Activated naive CD8-positive, alpha-beta T cell treated with anti-CD3 and anti-CD28 coated beads, Interleukin-2, amount 10 ng/mL, durations not matched to agents 7 days and 5 days (primary cell): Measurements from ENCODE around the gene LCE2D. TPM values are rescaled to one million over a fixed set of nuclear protein-coding genes. Genes with fewer than 3 reads are reported as not detected.

ENCODE experiments used
- total RNA-seq, 2 experiments: library from RNA; stranded (reverse); gene quantifications; one replicate each; pipeline ENCODE4 v1.2.3, GENCODE V29; 2021

Gene LCE2D
- total RNA-seq, 2 experiments from 2014 or later = not detected

Other genes starting within 250 kb of the LCE2D start
- gene CRNN, start 249.1 kb upstream of the LCE2D start, total RNA-seq = not detected
- not detected for gene LCE5A, start 152.6 kb upstream of the LCE2D start, total RNA-seq
- not detected for gene CRCT1, start 148.9 kb upstream of the LCE2D start, total RNA-seq
- gene LCE3E, start 96.6 kb upstream of the LCE2D start, total RNA-seq = not detected
- gene LCE3D, start 82.9 kb upstream of the LCE2D start, total RNA-seq = not detected
- not detected for gene LCE3C, start 63.1 kb upstream of the LCE2D start, total RNA-seq
- not detected for gene LCE3B, start 49.6 kb upstream of the LCE2D start, total RNA-seq
- gene LCE3A, start 40.3 kb upstream of the LCE2D start, total RNA-seq = not detected
- not detected for gene LCE2C, start 11.9 kb downstream of the LCE2D start, total RNA-seq
- gene LCE2B, start 22.7 kb downstream of the LCE2D start, total RNA-seq = not detected
- not detected for gene LCE2A, start 35.0 kb downstream of the LCE2D start, total RNA-seq
- not detected for gene LCE4A, start 44.8 kb downstream of the LCE2D start, total RNA-seq
- not detected for gene KPRP, start 94.6 kb downstream of the LCE2D start, total RNA-seq
- not detected for gene LCE1F, start 111.8 kb downstream of the LCE2D start, total RNA-seq
- not detected for gene LCE1E, start 122.9 kb downstream of the LCE2D start, total RNA-seq
- gene LCE1D, start 133.3 kb downstream of the LCE2D start, total RNA-seq = not detected
- not detected for gene LCE1C, start 143.3 kb downstream of the LCE2D start, total RNA-seq
- gene LCE1B, start 148.6 kb downstream of the LCE2D start, total RNA-seq = not detected
- gene LCE1A, start 164.1 kb downstream of the LCE2D start, total RNA-seq = not detected
- gene LCE6A, start 179.5 kb downstream of the LCE2D start, total RNA-seq = not detected
- gene LCE7A, start 196.6 kb downstream of the LCE2D start, total RNA-seq = not detected
- gene SMCP, start 214.9 kb downstream of the LCE2D start, total RNA-seq = not detected
- not detected for gene IVL, start 245.2 kb downstream of the LCE2D start, total RNA-seq